Midbrain (tissue), 1 donor: Measurements from ENCODE around the gene TRIM66.

Experiments used
- DNase-seq: peaks from one replicate; lab custom pipeline; 2025; lab: John Stamatoyannopoulos, UW

Gene TRIM66

DNA sequence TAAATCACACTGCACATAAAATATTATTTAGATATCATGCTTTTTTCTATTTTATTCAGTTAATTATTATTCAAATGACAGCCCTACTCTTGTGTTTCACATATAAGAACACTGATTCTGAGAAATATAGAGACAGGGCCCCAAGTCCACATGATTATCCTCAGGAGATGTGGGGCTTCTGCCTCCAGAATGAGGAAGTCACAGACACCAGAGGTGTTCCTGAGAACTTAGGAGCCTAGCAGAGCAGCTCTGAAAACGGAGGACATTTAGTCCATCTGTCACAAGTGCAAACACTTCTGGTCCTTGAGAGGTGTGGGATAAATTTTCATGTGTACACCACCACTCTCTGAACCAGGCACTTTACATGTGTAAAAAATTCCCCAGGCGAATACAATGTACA is 26.2 kb downstream of the TRIM66 start:
- no peak for DNase-seq

DNA sequence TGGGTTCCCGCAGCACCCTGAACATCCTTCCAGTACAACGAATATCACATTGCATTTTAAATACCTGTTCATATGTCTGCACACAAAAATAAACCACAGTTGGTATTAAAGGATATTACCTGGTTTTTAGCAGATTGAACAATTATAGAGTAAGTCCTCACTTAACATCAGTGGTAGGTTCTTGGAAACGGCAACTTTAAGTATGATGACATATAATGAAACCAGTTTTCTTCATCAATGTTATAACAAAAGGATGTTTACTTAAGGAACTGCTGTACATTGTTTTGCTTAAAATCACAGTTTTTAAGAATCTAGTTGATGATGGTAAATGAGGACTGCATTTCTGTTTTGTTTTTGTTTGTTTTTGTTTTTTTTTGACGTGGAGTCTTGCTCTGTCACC is 28.0 kb downstream of the TRIM66 start:
- DNase-seq: no peak

DNA sequence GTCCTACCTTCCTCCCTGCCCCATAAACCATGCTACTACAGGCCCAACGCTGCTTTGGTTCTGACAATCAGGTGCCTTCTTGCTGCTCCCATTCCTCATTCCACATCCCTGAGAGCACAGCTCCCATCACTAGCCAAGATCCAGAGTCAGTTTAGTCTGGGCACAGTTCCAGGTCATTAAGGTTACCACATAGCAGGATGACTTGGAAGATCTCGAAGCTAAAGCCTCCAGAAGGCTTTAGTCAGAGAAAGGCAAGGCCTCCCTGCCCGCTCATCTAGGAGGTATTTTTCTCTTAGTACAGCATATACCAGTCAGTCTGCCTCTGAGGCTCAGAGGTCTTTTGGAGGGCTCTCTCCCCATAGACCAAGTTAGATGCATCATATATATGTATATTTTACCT is 30.3 kb downstream of the TRIM66 start:
- DNase-seq: no peak

DNA sequence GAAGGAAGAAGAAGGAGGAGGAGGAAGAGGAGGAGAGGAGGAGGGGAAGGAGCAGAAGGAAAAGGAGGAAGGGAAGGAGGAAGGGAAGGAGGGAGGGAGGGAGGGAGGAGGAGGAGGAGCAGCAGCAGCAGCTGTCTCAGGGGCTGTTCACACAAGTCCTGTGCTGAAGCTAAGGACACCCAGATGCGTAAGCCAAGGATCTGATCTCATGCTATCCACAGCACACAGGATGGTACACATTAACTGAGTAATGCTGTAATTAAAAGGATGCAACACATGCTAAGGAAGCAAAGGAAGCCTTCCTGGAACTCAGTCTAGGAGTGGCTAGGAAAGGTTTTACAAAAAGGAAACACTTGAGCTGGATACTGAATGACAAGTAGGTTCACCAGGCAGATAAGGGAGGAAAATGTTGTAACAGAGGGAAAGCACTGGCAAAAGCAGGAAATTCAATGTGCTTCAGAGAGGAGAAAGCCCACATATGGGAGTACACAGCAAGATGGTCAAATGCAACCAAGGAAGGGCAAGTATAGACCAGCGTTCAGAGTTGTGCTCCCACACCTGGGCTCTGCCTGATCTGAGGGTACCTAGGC is 32.0 kb downstream of the TRIM66 start:
- no peak for DNase-seq

DNA sequence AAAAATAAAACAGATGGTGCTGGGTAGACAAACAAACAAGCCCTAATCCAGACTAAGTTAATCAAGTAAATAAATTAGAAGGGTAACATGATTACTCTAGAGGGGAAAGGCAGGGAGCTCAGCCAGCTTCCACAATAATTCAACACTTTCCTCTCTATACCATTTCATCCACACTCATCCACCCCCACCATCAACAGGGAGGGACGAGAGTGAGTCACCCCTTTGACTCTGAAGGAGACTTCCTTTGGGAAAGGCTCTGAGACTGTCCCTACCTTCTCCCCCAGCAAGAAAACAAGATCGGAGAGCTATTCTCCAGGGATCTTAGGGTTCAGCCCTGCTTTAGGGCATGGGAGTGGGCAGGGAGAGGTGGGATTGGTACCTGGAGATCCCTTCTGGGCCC is 33.1 kb downstream of the TRIM66 start:
- DNase-seq: no peak

DNA sequence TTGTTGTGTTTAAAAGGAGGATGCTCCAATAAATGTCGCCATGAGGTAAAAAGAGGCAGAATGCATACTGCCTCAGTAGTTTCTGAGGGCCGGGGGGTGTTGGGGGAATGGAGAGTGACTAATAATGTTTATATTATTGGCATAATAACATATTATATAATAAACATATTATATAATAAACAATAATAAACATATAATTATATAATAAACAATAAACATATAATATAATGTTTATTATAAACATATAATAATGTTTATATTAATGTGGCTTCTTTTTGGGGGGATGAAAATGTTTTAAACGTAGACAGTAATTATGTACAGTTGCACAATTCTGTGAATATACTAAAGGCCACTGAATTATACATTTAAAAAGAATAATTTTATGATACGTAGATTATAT is 35.6 kb downstream of the TRIM66 start:
- DNase-seq: no peak

DNA sequence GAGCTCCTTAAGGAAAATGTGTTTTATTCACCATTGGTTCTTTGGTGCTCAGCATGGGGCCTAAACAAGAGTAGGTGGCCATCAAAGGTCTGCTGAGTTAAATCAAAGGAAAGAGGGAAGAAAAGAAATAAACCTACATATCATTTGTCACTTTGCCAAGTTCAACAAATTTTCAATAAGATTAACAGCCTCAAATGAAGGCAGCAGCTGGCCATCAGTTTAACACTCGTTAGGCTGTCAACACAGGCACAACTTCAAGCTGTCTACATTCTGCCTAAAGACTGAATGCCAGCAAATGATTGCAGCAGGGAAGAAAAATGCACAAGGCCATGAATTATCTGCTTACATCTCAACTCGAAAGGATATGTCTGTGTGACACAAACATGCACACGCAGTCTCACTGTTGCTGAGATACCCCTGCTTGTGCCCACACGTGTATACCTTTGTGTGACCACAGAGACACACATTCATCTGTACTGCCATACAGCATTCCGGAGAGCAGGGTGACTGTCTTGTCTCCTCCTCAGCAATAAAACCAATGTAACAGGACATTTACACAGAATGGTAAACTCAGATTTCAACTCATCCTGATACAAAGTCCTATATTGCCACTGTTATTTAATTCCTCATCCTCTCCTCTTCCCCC is 40.1 kb downstream of the TRIM66 start:
- DNase-seq: no peak

DNA sequence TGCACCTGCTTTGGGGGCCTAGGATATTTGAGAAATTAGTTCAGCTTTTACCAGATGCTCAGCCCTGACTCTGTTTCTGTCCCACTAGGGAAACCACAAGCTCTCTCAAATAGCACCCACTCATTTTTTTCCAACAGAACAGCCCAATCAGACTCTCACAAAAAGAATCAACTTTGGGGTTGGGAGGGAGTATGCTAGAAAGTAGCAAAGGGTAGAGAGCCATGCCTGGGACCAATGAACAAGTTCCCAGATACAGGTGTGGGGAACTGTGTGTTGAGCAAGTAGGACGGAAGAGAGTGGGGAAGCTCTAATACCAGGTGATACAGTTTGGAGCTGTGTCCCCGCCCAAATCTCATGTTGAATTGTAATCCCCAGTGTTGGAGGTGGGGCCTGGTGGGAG is 41.1 kb downstream of the TRIM66 start:
- DNase-seq: no peak

DNA sequence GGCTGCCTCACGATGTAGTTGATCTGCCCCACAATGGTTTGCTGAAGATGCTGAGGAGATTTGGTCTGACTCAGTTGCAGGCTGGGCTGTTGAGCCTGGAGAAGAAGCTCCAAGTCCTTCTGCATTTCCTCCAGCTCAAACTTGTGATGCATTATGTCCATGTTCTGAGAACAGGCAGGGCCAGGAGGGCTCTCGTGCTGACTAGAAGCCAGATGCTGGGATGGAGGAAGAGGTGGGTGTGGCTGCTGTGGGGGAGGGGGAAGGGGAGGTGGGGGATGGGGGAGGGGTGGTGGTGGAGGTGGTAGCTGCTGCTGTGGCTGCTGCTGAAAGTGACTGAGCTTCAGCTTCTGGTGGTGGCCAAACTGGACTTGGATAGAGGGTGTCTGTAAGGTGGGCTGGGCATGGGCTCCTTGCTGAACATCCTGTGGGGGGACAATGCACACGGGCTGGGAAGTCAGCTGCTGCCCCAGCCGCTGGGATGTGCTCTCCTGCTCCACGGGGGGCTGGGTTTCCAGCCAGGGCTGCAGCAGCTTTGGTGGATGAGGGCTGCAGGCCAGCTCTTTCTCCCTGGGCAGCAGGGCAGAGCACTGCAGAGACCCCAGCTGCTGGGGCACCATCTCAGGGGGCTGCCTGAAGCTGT is 42.1 kb downstream of the TRIM66 start:
- DNase-seq: no peak

DNA sequence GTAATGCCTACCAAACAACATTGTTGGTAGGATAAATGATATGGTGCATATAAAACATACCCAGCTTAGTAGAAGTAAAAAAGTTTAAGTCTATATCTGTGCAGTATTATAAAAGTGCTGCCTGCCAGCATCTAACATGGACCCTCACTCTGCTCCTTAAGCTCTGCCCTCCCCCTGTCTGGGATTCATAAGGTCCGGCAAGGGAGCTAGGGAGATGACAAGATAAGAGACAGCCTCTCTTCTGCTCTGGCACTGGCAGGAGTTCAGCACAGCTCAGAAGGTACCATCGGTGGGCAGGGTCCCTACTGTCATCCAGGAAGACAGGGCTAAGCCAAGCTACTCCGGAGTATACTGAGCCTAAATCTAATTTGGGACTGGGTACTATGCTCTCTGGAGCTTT is 42.8 kb downstream of the TRIM66 start:
- DNase-seq: no peak

DNA sequence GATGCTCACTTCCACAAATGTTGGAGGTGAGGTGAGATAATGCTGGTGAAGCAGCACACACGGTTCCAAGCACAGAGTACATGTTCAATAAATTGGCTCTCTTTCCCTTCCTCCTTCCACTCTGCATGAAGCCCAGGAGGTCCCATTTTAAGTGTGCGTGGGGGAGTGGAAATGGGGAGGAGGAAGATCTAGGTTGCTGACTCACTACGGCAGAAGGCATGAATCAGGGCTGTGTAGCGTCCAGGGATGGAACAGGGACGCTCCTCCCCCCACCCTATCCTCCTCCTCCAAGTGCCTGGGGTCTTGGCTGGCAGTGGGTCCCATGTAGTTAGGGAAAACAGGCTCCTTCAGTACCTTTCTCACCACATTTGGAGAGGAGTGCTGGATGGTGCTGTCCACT is 44.2 kb downstream of the TRIM66 start:
- no peak for DNase-seq

DNA sequence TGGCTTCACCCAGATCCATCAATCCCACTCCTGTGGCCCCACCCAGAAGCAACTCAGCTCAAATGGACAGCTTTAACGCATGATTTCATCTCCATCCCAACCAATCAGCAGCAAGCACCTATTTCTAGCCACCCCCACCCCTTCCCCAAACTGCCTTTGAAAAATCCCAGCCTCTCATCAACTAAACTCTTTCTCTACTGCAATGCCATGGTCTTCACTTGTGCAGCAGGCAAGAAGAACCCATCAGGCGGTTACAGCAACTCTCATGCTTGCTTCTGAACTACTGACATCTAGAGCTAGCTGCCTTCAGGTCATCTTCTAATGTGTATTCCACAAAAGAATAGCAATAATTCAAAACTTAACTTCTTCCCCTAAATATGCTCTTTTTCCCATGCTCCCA is 46.3 kb downstream of the TRIM66 start:
- no peak for DNase-seq

DNA sequence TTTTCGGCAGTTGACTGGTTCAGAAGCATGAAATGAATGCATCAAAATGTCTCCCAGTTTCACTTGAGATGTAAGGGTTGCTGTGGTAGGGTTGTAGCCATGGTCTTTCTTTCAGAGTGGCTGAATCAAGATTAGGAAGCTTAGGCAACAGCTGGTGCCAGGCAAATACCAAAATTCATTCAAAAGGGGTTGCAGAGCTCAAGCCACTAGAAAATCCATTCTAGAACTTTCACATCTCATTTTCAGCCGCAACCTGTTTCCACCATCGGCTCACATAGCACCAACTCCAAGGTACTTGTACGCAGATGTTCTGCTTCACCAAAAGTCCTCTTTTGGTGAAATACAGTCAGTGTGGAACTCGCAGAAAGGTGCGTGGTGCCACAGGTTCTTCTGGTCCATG is 48.0 kb downstream of the TRIM66 start:
- DNase-seq: no peak

DNA sequence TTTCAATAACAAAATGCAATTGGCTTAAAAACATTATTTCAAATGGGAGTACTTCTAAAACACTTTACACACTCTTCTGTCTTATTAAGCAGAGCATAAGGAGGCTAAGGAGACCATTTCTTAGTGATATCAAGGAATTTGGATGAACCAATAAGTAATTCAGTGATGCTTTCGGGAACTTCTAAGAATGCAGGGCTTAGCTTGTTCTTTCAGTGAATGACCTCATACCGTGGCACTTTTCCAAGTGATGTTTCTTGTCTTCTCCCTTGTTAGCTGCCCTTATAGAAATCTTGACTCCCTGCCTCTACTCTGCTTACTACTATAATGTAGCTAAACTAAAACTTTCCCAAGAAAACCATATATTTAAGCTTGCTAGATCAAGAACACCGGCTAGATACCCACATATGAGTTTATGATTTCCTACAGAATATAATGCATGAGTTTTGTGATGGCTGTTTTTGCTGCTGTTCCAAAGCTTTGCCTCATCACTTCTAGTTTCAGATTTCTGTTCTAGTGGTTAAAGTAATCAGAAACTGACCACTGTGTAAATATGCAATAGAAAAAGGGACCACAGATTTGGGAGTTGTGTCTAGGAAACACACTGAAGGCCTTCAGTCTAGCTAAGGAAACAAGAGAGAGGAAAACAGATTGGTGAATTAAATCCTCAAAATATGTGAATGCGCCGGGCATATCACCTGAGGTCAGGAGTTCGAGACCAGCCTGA is 50.9 kb downstream of the TRIM66 start:
- DNase-seq: no peak

DNA sequence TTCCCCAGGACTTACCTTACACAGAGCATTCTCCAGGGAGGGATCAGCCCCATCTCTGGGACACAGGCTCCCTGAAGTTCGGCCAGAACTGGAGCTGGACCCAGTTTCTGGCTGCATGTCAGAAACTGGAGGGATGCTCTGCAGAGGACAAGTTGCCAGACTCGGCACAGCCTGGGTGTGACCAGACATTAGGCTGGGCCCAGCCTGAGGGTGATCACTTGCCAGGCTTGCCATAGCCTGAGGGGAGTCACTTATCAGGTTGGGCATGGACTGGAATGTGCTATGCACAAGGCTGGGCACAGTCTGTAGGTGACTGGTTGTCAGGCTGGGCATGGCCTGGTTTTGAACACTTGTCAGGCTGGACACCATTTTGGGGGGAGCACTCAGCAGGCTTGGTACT is 57.8 kb downstream of the TRIM66 start:
- no peak for DNase-seq

DNA sequence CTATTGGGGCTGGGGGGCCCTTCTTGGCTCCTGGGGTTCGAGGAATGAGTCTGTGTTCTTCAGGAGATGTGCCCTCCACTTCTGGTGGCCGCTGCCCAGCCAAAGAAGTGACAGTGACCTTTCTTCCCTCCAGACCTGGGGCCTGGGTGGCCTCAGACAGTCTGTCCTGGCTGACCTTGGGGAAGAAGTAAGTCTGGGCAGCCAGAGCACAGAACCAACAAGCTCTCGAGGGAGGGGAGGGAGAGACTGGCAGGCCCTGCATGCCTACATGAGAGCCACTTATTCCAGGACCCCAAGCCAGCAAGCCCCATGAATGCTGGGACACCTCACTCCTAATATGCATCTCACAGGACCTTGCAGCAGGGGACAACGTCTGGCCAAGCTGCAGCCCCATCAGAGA is 61.3 kb downstream of the TRIM66 start:
- no peak for DNase-seq

DNA sequence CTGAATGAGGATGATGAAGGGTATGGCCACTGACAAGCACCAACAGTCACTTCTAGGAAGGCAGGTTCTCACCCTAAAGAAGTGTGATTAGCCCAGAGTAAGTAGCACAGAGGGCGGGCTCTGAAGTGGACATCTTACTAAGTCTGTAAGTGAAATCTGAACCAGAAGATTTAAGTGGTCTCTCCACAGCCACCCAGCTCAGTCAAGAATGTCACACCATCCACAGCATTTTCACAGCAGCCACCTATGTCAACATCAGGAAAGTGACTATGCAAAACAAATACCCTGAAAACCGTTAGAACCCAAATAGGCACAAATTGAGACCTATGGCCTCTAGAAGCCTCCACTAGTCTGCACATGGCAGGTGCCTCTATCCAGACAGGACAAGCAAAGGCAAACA is 65.4 kb downstream of the TRIM66 start:
- no peak for DNase-seq

DNA sequence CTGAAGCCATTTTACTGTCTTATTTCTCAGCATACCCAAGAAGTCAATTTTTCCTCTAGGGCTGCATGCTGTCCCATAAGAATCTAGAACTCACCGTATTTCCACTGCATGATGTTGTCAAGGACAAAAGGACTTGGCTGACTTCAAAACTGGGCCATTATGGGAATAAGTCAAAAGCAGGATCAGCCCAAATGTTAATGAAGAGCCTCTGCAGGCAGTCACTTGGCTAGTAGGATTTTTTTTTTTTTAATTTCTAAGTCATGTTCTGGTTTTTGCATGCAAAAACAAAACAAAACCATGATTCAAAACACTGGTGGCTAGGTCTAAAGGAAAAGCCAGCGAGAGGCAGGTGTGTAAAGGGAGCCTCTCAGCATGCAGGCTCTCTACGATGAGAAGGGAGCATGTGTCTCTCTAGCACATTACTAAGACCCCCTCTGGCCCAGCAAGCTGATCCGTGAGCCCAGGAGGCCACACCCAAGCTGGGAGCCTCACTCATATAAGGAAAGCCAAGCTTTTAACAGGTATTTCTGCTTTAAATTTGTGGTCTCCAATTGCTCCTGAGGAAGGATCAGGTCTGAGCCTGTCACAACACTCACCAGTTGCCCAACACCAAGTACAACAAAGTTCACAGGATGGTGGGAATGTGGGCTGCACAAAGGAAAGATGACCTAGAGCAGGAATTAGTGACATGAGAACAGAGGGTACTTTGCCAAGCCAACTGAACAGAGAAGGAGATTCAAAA is 67.0 kb downstream of the TRIM66 start:
- DNase-seq: no peak

DNA sequence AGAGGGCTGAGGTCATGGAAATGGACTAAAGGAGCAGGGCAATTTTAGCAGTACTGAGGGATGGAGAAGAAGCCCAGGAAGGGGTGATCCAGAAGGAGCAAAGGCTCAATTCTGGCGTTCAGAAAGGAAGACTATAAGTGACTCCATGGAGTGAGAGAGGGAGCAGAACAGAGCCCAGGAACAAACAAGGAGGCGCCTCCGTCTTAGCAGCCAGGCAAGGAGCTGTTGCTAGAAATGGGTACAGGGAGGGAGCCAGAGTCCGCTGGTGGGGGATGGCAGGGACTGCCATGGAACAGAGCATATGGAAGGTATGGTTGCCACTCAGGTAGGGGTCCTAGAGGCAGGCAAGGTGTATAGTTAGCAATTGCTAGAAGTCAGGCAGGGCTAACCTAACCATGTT is 68.0 kb downstream of the TRIM66 start:
- DNase-seq: no peak

DNA sequence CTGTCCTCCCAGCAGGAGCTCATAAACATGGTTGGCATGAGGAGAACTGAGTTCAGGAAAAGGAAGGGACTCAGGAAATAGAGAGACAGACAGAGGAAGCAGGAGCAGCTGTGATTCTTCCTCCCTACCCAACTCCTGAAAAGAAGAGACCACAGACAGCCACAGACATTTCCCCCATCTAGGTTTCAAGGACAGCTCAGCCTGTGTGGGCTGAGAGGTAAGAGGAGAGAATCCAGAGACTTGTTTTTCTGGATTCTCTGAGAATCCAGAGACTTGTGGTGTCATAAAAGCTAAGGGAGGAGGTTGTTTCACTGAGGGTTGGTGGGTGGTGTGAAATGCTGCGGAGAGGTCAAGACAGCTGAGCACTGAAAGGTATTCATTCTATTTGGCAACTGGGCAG is 69.4 kb downstream of the TRIM66 start:
- no peak for DNase-seq

DNA sequence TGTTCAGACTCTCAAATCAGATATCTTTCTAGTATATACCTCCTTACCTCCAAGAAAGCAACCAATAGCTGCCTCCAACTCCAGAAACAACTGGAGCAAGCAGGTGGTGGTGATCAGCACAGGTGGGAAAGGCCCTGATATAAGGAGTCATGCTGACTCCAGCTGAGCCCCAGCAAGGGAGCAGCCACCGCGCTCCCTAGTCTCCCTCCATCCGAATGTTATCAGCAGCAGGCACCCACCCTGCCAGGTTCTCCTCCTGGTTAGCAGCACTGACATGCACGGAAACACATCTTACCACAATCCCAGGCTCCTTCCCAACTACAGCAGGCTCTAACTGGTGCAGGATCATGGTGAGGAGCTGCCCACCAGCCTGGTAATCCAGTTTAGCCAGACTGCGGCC is 69.9 kb downstream of the TRIM66 start:
- no peak for DNase-seq

DNA sequence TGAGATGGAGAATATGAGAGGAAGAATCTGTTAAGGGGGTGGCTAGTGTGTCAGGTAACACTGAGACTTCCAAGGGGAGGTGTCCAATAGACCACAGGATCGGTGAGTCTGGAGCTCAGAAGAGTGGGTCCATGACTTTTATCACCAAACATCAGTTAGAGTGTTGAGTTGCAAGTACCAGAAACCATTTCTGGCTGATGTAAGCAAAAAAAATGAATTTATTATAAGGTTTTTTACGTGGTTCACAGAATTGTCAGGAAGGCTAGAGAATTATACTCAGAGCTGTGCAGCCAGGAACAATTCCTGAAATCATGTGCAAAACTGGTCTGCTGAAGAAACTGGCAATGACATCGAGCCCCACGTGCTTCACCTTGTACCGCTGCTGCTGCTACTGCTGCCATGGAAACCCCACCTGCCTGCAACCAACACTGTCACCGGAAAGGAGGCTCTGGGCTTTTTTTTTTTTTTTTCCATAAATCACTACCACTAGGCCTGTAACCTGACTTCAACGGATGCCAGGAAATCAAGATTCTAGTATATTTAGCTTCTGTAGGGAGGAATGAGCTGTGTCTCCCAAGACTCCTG is 71.8 kb downstream of the TRIM66 start:
- DNase-seq: no peak
